ENCODE results near the gene HTR1D.

Gene HTR1D

DNA sequence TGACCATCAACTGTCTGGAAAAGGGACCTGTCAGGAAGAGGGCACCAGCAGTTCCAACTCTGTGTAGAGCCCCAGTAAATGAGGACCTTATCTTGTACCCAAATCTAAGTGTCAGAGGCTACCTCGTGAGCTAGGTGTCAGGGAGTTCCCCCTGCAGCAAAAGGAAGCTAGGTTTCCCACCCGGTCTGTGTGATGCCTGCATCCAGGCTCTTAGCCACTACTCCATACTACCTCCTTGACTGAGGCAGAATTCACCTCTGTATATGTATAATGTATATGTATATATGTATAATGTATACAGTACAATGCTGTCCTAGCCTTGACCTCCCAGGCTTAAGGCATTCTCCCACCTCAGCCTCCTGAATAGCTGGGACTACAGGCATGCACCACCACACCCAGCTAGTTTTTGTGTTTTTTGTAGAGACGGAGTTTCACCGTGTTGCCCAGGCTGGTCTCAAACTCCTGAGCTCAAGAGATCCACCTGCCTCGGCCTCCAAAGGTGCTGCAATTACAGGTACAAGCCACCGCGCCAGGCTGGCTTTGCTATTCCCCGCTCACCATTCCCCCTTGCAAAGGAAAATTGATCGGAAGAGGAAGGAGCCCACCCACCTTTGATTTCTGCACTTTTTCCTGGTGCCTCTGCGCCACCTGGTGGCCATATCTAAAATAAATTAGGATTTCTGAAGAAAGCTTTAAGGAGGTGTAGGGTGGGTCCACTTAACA lies 32.9 kb downstream of the HTR1D start:
- no peak for DNase-seq

DNA sequence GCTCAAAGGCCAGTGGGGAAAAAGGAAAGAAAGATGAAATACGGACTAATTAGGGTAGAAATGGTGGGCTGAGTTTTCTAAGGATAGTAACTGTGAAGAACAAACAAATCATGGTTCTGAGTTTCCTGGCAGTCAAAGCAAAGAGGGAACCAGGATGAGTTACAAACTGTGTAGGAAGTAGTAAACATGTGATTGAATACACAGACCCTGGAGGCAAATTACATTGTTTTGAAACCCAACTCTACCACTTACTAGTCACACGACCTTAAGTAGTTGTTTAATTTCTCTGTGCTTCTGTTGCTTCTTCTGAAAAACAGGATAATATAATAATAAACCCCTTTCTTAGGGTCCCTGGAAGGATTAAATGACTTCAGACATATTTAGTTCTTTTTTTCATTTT lies 37.4 kb downstream of the HTR1D start:
- DNase-seq, result no peak

DNA sequence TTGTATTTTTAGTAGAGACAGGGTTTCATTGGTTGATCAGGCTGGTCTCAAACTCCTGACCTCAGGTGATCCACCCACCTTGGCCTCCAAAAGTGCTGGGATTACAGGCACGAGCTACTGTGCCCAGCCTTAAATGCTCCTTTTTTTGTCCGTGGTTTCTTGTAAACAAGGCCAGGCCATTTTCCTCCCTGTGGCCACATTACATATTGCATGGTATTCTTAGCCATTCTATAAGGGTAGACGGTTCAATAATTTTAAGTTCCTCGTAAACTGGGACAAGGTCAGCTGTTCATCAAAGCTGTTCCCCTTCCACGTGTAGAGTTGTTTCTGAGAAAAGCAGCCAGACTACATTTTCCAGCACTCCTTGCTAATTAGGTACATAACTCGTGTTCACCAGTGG lies 38.4 kb downstream of the HTR1D start:
- DNase-seq, result no peak

DNA sequence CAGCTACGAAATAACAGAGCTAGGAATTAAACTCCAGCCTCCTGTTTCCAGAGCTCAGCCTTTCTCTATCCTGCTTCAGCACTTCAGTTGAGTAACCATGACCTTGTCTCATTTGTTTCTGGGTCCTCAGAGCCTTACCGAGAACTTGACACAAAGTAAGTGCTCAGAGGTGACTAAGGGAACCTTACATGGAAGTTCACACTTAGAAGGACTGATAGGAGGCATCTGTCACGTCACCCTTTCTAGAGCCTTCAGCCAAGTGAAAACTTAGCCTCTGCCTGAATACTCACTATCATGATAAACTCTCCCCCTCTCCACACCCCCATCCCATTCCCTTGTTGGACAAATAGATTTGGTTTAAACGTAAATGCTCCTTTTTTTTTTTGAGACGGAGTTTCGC lies 38.9 kb downstream of the HTR1D start:
- DNase-seq, result no peak

DNA sequence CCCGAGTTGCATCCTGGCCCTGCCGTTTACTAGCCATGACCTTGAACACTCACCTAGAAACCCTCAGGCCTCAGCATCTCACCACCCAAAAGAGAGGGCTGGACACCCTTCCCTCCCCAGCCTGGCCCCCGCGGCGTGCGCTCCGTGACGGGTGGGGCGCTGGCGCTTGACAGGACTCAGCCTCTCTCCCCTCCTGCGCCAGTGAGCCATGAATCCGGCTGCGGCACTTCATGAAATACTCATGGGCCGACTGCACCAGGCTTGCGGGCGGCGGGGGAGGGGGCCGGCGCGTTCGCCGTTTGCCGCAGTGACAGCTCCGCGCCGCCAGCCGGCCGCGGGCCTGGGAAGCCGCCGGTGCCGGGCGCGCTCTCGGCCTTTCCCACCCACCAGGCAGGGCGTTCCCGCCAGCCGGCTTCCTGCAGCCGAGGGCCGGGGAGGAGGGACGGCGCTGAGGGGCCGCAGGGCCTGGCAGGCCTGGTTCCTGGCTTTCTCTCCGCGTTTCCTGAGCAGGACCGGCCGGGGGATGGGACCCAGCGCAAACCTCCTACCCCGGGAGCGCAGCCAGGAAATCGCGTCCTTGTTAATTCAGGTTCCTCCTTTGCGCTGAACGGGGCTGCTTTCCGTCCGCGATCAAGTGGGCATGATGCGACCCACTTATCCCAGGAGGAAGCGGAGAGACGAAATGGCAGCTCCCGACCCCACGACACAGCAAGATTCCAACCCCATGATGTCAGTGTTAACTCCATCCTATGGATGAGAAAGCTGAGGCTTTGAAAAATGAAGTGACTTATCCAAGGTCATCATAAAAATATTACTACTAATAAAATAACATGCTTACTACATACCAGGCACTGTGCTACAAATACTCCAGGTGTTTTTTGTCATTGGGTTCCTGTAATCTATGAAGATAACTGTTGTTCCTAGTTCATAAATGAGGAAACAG lies 39.6 kb downstream of the HTR1D start:
- DNase-seq, result peak; percentile 42

DNA sequence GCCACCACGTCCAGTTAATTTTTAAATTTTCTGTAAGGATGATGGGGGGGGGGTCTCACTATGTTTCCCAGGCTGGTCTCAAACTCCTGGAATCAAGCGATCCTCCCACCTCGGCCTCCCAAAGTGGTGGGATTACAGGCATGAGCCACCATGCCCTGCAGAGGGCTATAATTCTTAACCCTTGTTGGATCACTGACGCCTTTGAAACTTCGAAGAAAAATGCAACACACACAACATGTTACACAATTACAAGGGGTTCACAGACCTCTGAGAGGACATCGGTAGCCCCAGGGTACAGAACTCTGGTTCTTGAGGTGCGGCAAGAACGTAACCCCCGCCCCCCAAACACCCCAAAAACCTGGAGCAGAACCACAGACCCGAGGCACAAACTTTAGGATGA lies 40.3 kb downstream of the HTR1D start:
- no peak for DNase-seq

DNA sequence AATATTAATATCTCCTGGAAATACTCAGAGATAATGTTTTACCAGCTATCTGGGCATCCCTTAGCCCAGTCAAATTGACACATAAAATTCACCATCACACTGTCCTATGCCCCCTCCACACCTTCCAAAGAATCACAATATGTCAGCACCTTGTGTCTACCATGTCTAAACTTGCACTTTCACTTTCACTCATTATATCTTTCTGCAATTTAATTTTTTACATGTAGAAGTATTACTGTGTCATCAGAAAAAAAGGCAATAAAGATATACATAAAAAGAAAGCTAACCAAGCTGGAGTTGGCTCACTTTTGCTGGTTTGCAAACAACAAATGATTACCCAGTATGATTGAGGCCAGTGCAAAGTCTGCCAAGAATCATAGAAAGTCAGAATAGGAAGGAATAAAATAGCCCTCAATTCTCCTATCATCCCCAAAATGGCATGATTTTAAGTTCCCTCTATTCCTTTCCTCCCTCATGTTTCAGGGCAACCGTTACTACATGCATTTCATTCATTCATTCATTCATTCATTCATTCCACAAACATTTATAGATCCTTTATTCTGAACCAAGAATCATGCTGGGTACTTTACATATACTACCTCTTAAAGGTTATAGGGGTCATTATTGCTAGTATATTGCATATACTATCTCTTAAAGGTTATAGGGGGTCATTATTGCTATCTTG lies 42.7 kb downstream of the HTR1D start:
- no peak for DNase-seq

DNA sequence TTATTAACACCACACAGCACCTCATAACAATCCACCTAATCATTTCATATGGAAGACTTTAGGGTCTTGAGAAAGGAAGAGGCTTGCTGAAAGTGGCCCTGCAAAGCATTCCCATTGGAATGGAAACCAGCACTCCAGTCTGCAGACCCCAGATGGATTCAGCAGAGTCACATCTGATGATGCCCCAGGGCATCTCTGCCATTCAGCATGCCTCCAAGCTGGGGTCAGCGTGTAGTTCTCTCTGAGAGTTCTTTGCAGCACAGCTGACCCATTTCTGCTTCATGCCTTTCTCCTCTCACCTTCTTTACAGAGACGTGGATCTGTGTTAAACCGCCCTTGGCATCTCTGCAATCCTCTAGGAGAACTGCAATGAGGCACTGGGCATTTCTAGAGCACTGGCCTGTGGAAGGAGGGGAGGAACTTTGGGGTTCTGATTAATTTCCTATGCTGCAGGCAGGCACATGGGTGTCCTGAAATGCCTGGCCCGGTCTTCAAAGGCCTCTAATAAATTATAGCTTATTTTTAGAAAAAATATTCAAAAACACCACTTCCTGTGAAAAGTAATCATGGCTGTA lies 46.0 kb downstream of the HTR1D start:
- no peak for DNase-seq

DNA sequence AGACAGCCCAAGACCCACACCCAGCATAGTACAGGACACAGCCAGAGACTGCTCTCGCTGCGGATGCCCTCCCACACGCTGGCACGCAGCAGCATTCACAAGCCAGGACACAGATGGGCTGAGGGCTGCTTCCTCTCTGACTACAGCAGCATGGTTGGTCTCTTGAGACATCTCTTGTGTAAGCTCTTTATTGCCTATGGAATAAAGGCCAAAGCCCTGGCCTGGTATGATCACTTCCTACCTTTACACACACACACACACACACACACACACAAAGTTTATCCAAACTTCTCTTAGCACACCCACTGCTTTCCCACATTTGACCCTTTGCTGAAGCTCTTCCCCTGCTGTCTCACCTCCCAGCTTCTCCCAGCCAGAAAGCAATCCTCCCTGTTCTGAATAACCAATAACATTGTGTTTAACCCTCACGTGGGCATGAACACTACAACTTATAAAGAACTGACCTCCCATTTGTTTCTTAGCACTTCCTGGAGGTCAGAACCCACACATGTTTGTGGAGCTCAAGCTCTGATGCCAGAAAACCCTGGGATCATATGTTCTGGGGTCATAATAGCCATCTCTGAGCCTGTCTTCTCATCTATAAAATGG lies 47.5 kb downstream of the HTR1D start:
- no peak for DNase-seq

DNA sequence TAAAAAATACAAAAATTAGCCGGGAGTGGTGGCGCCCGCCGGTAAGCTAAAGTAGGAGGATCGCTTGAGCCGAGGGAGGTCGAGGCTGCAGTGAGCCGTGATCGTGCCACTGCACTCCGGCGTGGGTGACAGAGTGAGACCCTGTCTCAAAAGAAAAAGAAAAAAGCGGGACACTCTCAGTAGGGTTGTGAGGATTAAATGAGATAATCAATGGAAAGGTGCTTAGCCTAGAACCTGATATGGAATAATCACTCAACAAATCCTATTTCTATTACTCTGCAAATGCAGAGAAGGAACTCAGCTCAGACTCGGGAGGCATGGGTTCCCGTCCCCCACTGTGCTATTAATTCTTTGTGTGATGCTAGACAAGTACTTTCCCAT lies 48.1 kb downstream of the HTR1D start:
- DNase-seq, result no peak

DNA sequence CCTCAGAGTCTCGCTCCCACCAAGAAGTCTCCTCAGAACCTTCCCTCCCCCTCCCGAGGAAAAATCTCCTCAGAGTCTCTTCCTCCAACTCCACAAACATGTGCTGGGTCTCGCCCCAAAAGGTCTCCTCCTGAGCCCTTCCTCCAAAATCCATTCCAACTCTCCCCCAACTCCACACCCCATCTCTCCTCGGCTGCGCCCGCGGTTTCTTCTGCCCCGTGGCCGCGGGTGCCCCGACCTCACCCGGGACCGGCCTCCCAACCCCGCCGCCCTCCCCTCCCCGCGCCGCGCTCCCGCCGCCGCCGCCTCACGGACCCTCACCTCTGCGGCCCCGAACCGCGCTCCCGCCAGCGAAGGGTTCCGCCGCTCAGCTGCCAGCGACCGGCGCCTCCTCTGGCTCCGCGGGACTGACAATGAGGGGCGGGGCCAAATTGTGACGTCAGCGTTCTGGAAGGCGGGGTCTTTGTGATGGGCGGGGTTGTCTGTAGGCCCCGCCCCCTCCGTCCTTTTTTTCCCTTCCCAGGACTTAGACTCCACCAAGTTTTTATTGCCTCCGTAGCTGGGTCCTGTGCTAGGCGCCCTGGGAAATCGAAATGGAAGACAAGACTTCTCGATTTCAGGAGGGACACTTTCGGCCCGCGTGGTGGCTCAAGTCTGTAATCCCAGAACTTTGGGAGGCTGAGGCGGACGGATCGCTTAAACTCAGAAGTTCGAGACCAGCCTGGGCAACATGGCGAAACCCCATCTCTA lies 48.7 kb downstream of the HTR1D start, which contains the start of gene LUZP1:
LUZP1 (minus strand) TSS at position 412 of the 750 bp plus-strand sequence.
- DNase-seq, result peak; percentile 83

DNA sequence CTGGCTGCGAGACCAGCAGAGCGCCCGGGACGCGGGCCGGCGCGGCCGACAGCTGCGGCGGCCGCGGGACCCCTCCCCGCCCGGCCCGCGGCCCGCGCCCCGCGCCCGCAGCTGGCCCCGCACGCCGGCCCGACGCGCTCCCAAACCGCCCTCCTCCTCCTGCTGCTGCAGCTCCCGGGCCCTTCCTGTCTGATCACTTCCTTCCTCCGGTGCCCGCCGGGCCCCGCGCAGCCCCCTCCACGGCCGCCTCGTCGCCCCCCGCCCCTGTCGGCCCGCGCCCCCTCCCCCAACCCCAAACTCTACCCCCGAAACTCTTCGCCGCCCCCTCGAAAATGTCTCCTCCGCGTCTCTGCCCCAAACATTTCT lies 49.2 kb downstream of the HTR1D start:
- peak; percentile 20 for DNase-seq

DNA sequence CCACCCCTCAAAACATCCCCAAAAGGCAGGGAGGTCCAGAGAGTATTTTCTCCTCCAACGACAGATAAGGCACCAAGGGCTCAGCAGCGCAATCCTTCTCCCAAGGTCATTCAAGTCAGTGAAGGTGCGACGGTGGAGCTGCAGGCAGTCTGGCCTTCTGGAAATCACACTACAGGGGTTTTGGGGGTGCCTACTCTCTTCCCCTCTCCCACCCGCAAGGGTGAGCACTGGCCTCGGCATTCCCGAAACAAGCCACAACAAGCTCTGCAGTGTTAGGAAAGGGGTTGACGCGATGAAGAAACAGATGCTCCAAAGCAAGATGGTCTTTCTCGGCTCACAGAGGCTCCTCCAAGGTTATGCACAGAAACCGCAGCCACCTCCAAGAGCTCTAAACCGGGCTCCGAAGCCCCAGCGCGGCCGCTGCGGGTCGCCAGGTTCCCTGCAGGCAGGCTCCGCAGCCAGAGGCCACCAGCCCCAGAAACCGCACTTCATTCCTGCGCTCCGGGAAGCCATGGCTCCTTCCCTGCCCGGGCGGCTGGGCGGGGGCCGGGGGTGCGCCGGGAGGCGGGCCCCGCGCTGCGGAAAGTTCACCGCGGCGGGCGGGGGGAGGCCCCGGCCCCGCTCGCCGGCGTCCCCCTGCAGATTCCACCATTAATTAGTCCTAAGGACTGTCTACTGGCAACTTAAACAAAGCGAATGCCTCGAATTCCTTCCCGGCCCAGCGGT lies 49.8 kb downstream of the HTR1D start:
- no peak for DNase-seq

DNA sequence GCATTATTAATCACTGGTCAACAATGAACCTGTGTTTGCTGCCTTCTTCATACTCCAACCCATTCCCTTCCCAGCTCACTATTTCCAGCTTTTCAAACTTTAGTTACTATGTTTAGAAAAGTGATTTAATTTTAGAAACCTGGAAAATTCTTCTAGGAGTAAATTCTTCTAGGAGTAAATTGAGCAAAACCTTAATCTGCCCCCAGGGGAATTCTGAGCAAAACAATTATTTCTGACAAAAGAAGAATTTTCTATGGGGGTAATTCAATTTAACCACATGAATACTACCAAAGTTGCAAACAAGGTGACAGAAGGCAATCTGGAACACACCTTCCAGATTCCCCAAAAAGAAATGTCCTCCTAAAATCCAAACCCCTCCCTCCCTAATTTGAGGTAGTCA lies 50.4 kb downstream of the HTR1D start:
- DNase-seq, result no peak

DNA sequence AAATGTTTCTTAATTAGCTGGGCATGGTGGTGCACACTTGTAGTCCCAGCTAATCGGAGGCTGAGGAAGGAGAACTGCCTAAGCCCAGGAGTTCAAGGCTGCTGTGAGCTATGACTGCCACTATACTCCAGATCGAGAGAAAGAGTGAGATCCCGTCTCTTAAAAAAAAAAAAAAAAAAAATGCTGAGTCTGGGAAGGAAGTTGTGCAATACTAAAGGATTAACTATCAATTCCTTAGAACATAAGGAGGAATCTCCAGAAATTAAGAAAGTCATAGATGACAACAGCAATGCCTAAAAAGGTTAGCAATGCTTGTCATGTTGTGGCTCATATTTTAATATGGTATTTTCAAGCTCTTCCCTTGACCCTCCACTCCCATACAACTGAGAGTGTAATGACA lies 53.9 kb downstream of the HTR1D start:
- DNase-seq, result no peak

DNA sequence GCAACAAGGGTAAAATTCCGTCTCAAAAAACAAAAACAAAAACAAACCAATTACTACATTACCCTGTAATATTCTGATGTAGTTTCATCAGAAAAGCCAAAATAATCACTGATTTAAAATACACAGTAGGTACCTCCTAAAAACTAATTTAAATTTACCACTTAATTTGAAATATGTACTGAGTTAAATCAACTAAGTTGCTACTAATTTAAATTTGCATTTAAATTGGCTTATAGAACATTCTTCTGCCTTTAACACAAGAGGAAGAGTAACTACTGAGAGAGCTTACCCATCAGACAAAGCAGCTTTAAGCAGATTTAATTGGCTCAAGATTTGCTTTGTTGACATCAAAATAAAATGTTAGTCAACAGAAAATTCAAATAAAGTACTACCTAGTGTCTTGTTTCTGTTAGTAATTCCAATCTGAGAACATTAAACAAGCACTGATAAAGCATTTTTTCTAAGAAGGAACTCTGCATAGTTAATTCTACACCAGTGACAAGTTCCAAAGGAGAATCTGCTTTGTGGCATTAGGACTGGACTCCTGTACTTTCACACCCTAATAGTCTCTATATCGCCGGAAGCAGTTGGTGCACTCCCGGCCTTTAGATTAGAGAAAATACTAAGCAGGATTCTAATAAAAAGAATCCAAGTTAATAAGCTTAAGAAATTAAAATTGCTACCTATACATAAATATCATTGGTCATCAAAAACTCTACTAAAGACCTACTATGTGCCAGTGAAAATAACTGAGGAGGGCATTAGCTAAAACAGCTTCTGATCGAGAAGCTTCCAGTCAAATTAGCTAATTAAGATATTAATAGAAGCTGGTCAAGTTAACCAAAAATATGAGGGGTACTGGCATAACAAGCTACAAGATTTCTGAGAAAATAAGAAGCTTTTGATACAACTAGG lies 57.1 kb downstream of the HTR1D start:
- no peak for DNase-seq

DNA sequence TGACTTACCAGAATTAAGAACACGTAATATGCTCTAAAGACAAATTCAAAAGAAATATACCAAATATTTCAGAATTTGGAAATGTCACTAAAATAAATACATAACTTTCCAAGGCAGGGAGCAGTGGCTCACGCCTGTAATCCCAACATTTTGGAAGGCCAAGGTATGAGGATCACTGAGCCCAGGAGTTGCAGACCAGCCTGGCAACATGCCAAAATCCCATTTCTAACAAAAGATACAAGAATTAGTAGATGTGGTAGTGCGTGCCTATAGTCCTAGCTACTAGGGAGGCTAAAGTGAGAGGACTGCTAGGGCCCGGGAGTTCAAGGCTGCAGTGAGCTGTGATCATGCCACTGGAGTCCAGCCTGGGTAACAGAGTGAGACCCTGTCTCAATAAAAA lies 60.4 kb downstream of the HTR1D start:
- DNase-seq, result no peak

DNA sequence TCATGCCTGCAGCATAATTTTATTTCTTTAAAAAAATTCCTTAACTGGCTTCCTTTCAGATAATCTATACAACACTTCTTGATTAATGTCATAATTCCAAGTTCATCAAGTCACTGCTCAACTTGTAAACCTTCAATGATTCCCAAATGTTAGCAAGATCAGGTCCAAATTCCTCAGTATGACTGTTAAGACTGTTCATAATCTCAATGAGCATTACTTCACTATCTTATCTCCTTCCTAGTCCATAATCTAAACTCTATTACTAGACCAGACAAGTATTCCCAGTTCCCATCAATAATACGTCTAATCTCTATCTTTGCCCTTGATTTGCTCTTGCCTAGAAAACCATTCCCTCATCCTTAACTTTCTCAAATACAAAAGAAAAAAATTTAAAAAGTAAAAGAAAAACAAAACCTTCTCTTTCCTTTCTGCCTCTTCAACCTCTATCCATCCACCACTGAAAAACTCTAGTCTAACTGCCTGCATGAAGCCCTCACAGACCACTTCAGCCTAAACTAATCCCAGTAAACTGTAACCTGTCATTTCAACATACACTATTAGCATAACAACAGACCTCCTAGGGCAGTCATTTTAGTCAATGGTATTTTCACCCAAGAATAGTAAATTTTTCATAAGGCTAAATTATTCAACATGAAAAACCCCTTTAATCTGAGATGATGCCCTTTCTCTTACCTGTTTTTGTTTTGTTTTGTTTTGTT lies 64.2 kb downstream of the HTR1D start:
- DNase-seq, result no peak

DNA sequence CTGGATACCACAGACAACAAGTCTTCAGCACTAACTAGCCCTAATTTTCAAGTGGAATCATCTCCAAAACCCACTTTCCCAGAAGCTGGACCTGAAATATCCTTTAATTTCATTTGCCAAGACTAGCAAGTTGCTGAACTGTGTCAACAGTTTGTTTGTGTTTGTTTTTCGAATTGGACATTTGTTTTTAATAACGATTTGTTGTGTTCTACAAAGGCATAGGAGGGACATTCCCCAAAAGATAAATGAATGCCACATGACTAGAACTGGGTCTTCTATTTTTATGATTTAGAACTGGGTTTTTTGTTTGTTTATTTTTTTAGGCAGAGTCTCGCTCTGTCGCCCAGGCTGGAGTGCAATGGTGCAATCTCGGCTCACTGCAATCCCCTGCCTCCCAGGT lies 66.6 kb downstream of the HTR1D start:
- no peak for DNase-seq

DNA sequence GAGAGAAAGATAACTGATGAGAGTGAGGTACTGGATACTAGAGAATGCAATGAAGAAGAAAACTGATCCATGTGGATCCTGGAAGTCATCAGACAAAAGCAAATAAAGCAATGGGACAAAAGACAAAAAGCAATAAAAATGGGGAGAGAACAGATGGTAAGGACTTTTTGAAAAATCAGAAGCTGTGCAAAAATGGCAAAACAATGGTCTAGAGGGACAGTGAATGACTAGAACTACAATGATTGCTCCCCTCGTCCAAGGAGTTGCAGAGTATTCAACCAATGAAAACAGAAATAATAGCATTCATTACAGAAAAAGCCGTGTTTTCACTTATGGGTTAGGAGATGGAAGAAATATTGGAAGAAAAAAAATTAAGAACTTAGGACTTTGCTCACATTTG lies 67.2 kb downstream of the HTR1D start:
- DNase-seq, result no peak
